ENCODE data around the gene HSPG2.

Gene HSPG2

GRCh38 chr1:21859669-21860179 lies 77.4 kb downstream of the HSPG2 start:
- no peak for DNase-seq

GRCh38 chr1:21857840-21858670 lies 79.1 kb downstream of the HSPG2 start:
- DNase-seq: no peak

- DNase-seq: no peak
Observed at GRCh38 chr1:21857142-21857839, 79.8 kb downstream of the HSPG2 start.

GRCh38 chr1:21855257-21856096 lies 81.6 kb downstream of the HSPG2 start:
- no peak for DNase-seq

GRCh38 chr1:21854751-21855131 lies 82.4 kb downstream of the HSPG2 start:
- DNase-seq: no peak

GRCh38 chr1:21854090-21854750 lies 82.9 kb downstream of the HSPG2 start:
- no peak for DNase-seq

- DNase-seq: no peak
Observed at GRCh38 chr1:21853131-21853427, 84.0 kb downstream of the HSPG2 start.

- no peak for DNase-seq
Observed at GRCh38 chr1:21852282-21853130, 84.6 kb downstream of the HSPG2 start.

- DNase-seq: no peak
Observed at GRCh38 chr1:21851430-21852250, 85.5 kb downstream of the HSPG2 start.

- no peak for DNase-seq
Observed at GRCh38 chr1:21849909-21850576, 87.1 kb downstream of the HSPG2 start.

- DNase-seq: no peak
Observed at GRCh38 chr1:21848524-21849174, 88.5 kb downstream of the HSPG2 start.

GRCh38 chr1:21847223-21848205 lies 89.6 kb downstream of the HSPG2 start:
- no peak for DNase-seq

- no peak for DNase-seq
Observed at GRCh38 chr1:21845646-21846641, 91.2 kb downstream of the HSPG2 start.

- no peak for DNase-seq
Observed at GRCh38 chr1:21843996-21844395, 93.1 kb downstream of the HSPG2 start.

GRCh38 chr1:21843208-21843607 lies 93.9 kb downstream of the HSPG2 start:
- DNase-seq: no peak

- DNase-seq: no peak
Observed at GRCh38 chr1:21842606-21843162, 94.4 kb downstream of the HSPG2 start.

Data from NCI-H1092 treated with DMSO at 0.1 percent for 48 hours (cell line).